Measurements from ENCODE around the gene PSME3.

Gene PSME3

GRCh38 chr17:42832934-42833766, at the start of gene PSME3:
TSS of gene PSME3 (plus strand) at chr17:42833397. CDS start at chr17:42833632, 235 bp downstream.
- DNase-seq, result peak; percentile 86

- DNase-seq, result no peak
These were observed 49.4 kb upstream of the PSME3 start for GRCh38 chr17:42783791-42784138.

DNA sequence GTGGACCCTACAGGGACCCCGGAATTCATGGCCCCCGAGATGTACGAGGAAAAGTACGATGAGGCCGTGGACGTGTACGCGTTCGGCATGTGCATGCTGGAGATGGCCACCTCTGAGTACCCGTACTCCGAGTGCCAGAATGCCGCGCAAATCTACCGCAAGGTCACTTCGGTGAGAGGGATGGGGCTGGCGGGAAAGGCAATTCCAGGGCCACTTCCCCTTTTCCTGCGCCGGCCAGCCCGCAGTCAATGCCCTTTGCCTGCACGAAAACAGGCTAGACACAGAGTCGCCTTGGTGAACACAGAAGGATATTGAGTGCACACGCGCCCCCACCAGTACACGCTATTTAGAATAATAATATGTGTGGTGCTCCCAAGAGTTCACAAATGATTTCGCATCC, 48.8 kb upstream of the PSME3 start:
- no peak for DNase-seq

GRCh38 chr17:42784811-42785592, 48.2 kb upstream of the PSME3 start:
- DNase-seq, result no peak

DNA sequence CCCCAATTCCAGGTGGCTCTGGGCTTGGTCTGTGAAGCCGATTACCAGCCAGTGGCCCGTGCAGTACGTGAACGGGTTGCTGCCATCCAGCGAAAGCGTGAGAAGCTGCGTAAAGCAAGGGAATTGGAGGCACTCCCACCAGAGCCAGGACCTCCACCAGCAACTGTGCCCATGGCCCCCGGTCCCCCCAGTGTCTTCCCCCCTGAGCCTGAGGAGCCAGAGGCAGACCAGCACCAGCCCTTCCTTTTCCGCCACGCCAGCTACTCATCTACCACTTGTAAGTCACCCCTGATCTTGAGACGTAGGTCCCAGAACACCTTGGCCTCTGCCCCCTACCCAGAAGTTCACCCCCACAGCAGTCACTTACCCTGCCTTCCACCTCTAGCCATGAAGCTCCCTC, 45.9 kb upstream of the PSME3 start:
- no peak for DNase-seq

- no peak for DNase-seq
These were observed 41.2 kb upstream of the PSME3 start for GRCh38 chr17:42791948-42792347.

DNA sequence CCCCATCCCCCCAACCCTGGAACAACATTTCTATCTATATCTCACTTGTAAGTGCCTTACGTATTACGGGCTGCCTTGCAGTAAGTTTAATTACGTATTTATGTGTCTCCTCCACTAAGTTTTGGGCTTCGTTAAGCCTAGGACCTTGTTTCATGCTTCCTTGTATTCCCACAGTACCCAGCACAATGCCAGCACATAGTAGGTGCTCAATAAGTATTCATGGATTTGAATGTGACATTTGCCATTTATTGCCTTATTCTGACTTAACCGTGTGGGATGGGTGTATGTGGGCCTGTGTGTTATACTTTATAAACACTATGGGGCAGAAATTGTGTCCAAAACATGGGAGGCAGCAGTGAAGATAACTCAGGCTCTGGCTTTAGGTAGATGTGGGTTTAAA, 40.7 kb upstream of the PSME3 start:
- DNase-seq, result no peak

GRCh38 chr17:42795061-42795460, 38.1 kb upstream of the PSME3 start:
- no peak for DNase-seq

DNA sequence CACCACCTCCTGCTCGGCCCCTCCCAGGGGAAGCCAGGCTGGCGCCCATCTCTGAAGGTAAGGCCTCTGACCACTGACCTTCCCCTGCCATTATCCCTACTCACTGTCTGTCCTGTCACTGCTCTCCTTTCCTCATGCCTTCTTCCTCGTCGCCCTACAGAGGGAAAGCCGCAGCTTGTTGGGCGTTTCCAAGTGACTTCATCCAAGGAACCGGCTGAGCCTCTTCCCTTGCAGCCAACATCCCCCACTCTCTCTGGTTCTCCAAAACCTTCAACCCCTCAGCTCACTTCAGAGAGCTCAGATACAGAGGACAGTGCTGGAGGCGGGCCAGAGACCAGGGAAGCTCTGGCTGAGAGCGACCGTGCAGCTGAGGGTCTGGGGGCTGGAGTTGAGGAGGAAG, 37.7 kb upstream of the PSME3 start:
- no peak for DNase-seq

DNA sequence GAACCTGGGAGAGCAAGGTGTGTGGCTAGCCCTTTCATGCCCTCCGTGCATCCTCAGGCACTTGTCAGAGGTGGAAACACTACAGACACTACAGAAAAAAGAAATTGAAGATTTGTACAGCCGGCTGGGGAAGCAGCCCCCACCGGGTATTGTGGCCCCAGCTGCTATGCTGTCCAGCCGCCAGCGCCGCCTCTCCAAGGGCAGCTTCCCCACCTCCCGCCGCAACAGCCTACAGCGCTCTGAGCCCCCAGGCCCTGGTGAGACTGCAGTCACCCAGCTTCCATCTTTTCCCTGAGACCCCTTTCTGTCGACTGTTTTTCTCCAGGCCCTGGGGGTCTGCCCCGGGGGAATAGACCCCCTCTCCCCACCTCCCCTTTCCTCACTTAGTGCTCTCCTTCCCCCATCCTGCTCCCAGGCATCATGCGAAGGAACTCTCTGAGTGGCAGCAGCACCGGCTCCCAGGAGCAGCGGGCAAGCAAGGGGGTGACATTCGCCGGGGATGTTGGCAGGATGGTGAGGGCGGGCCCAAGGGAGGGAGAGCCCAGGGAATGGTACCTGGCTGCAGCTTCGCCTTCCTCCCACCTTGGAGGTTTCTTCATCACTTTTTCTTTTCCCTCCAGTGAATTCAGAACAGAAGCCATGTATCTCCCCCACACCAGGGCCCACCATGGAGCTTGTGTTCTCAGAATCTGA, 37.0 kb upstream of the PSME3 start:
- DNase-seq, result no peak

DNA sequence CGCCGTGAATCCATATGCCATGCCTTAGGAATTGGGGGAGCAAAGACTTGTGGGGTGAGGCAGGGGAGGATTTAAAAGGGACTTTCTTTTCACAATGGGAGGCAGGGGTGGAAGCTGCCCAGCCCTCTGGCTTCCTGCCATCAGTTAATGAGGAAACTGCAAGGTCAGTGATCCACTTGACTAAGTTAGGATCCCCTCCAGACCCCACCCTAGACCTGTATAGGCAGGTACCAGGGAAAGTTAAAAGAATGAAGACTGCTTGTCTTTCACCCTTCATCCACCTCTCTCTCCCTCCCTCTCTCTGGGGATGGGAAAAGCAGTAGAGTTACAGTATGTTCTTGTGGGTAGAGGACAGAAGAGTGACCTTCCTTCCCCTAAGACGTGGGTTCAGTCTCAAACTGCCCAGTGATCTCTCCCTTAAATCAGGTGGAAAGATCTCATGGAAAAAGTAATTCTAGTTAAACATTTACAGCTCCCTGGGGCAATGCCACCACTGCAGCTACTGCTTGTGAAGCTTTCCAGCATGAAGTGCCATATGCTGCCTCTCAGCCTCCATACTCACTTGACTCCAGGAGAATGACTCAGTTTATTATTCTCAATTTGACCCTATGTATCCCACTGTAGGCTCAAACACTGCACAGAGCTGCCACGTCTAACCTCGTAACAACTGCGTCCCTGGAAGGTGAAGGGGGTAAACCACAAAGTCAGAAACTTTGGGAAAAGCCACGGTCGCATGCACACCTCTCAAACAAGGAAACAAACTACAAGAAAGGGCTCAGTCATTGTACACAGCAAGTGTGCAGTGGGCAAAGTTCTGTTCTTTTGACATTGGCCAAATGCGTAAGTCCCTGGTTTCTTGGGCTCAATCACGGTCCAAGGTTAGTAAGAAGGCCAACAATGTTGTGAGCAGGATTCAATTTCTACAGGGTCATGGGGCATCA, 35.9 kb upstream of the PSME3 start:
- no peak for DNase-seq

- no peak for DNase-seq
These were observed 35.2 kb upstream of the PSME3 start for GRCh38 chr17:42798011-42798382.

DNA sequence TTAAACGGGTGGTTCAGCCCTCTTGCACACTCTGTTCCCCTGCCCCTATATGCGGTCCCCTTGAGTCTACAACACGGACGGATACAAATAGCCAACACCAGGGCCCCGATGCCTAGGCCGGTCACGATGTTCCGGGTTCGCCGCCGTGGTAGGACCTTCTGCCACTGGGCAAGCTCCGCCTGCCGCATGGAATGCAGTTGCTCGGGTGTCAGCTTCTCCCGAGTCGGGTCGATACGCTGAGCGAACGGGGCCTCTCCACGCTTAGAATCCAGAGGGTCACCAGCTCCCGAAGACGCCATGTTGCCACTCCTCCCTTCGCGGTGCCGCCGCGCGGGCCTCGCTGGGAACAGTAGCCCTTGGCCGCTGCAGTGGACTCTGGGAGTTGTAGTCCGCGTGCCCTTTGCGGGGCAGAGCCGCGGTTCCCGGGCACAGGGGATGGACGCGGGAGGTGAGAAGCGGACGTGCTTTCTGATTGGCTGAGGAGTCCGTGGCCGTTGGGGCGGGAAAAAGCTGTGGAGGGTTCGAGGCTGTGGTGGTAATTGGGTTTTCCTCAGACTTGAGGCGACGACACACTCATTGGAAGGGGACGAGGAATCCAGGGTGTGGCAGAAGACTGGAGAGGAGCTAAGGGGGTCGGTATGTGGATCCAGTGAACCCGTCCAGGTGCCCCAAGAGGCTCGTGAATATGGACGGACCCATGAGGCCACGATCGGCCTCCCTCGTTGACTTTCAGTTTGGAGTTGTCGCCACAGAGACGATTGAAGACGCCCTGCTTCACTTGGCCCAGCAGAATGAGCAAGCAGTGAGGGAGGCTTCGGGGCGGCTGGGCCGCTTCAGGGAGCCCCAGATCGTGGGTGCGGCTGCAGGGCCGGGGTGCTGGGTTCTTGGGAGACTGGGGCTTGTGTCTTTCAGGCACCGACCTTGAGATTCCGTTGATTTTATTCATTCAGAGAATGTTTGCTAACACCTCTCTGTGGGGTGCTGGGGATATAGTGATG, 34.5 kb upstream of the PSME3 start, which contains the start of the genes CNTD1 and COA3:
TSS of gene CNTD1 (plus strand) at position 479 of the 998 bp plus-strand sequence. CDS start at position 686, 207 bp downstream.
TSS of gene COA3 (minus strand) at position 322 of the 998 bp plus-strand sequence. CDS start at position 299, 23 bp downstream.
- peak; percentile 82 for DNase-seq

GRCh38 chr17:42803074-42803883, 29.9 kb upstream of the PSME3 start:
- no peak for DNase-seq

DNA sequence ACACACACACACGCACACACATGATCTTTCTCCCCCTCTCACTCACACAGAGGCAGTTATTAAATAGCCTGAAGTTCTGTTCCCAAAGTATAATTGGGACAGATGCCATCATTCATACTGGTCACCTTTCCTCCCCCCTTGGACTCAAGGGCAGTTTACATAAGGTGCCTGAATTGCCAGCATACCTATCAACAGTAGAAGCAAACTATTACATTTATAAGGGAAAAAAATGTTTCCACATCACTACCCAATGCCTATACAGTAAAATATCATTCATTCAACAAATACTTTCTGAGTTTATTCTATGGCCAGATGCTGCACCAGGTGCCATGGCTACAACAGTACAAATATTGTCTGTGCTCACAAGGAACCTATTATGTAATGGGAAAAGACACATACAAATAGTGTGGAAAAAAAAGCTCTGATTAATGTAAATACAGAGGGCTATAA, 28.3 kb upstream of the PSME3 start:
- DNase-seq, result no peak

DNA sequence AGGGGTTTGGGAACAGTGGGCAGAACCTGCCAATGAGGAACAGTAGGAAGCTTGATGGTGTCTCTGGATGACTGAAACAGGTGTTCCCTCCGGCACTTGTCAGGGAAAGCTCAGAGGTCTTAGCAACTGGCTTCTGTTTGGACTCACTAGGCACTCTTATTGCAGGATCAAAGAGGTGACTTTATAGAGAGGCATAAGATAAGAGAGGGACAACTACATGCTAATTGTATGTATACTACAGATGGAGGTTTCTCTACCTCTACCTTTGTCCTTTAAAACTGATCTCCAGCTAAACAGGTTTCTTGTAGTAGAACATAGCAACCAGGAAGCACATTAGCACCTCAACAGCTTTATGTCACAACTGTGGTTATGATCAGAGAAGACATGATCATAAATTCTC, 26.9 kb upstream of the PSME3 start:
- no peak for DNase-seq

GRCh38 chr17:42809250-42809649, 23.9 kb upstream of the PSME3 start:
- peak; percentile 90 for DNase-seq

DNA sequence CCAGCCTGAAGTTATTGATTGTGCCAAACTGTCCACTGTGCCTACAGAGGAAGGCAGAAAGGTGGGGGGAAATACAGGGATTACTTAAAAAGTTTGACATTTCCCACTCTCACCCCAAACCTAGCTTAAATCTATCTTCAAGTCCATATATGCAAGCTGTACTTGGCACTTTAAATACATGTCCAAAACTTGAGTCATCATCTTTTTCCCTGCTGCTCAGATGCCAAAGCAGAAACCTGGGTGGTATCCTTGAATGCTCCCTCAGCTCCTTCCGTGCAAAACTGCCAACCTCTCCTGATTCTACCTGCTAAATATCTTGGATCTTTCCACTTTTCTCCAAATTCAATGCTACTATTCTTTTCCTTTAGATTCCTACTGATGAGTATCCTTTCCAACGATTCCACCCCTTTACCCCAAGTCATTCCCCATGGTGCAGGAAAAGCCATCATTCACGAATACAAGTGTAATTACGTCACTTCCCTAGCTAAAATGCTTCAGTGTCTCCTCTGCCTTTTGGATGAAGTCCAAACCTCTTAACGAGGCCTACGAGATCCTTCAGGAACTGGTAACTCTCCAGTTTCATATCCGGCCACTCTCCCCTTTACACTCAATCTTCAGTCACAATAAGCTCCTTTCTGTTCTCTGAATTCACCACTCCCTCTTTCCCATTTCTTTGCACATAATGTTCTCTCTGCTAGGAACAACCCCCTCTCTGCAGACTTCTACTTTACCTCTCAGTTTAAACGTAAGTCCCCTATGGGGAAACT, 18.4 kb upstream of the PSME3 start:
- DNase-seq, result peak; percentile 97

DNA sequence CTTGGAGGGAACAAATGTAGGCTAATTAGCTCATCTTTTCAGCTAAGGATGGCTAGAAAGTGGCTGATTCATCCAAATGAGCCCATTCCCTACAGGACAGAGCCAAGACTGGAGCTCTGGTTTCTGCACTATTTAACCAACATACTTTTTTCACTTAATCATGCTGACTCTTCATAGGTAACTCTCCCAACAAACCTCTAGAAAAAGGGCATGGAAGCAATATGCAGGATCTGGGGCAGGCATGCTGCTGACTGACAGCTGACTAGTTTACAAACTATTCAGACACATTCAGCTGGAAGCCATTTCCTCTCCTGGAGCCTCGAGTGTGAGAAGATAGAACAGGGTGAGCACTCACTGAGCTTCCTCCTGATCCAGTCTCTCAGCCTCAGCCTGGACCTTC, 15.3 kb upstream of the PSME3 start:
- DNase-seq, result peak; percentile 75

Data from HCEC 1CT (cell line).